MCF 10A (cell line): ENCODE measurements around the gene MAML2. TPM values are rescaled to one million over a fixed set of nuclear protein-coding genes. Genes with fewer than 3 reads are reported as not detected.
A peak's percentile ranks its signal among the peaks of the same experiment; 100 is the strongest.

Experiments
- BruUV-seq: library from RNA; stranded (reverse); fragments of 400-500 nt; replicated peaks from 2 replicates; lab custom pipeline; 2021; lab: Mats Ljungman, UMichigan
- CTCF ChIA-PET: fragments of 300-600 bp; sonication (Branson Sonifier 250); formaldehyde crosslinking; extraction: SDS; loops from one replicate; lab custom pipeline; 2021; ENCODE audit warnings: antibody characterized with exemption, inconsistent platforms; lab: Yijun Ruan, JAX
- POLR2A ChIA-PET: fragments of 300-600, 350-650 bp; sonication (Branson Sonifier 250); formaldehyde crosslinking; extraction: SDS; loops from one replicate; lab custom pipeline; 2020; ENCODE audit warnings: antibody characterized with exemption, inconsistent platforms; lab: Yijun Ruan, JAX
- DNase-seq: peaks from one replicate; pipeline ENCODE4 v3.0.0-alpha.2; 2018; ENCODE audit not compliant: unreplicated experiment
- H3K27ac Mint-ChIP-seq: one replicate; pipeline ENCODE4 v1.8.0; 2022; ENCODE audit warnings: mild to moderate bottlenecking, low read depth, mixed read lengths; ENCODE audit not compliant: unreplicated experiment
- H3K27me3 Mint-ChIP-seq: one replicate; pipeline ENCODE4 v1.8.0; 2022; ENCODE audit warnings: mixed read lengths; ENCODE audit not compliant: insufficient read depth, unreplicated experiment
- H3K36me3 Mint-ChIP-seq: one replicate; pipeline ENCODE4 v1.8.0; 2022; ENCODE audit warnings: mild to moderate bottlenecking, moderate library complexity, mixed read lengths; ENCODE audit not compliant: insufficient read depth, unreplicated experiment
- H3K4me1 Mint-ChIP-seq: one replicate; pipeline ENCODE4 v1.8.0; 2022; ENCODE audit warnings: mixed read lengths; ENCODE audit not compliant: insufficient read depth, unreplicated experiment
- H3K4me3 Mint-ChIP-seq: one replicate; pipeline ENCODE4 v1.8.0; 2022; ENCODE audit warnings: mild to moderate bottlenecking, moderate library complexity, mixed read lengths; ENCODE audit not compliant: unreplicated experiment
- H3K9me3 Mint-ChIP-seq: one replicate; pipeline ENCODE4 v1.8.0; 2022; ENCODE audit warnings: mixed read lengths; ENCODE audit not compliant: unreplicated experiment
- intact Hi-C: fragments of 100-400 bp; cut with micrococcal nuclease; formaldehyde crosslinking; loops from 2 replicates; pipeline ENCODE4 v1.14.1; 2022
- total RNA-seq: library from RNA; stranded (reverse); gene quantifications from 2 replicates; pipeline ENCODE4 v1.2.3, GENCODE V29; 2022
- TF ChIP-seq, protein P1 (sequence below): fragments of 200-600 bp; IDR thresholded peaks from one replicate; pipeline ENCODE4 v1.8.0; 2022; ENCODE audit warnings: antibody characterized with exemption, mild to moderate bottlenecking; ENCODE audit not compliant: unreplicated experiment

MAML2 gene
- total RNA-seq, 1 experiment from 2014 or later = 8.6 TPM

DNA sequence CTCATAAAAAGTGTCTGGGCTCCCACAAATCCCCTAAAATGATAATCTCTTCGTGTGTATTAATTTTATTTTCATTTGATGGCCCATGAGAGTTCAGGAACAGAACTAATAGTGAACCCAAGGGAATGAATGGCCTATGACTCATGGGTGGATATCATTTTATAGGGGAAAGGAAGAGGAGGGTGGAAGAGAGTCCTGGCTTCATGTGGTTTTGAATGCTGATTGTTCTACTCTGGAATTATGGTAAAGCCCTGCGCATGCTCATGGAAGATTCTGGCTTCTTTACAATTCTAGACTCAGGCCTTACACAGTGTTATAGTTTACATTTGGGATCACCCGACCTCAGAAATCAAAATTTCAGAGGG, 35.2 kb downstream of the MAML2 start:
- DNase-seq = peak; percentile 85
- BruUV-seq = no TSS peak
- ChIA-PET POLR2A (interaction anchor here (0.6 to 13.5 kb wide), 18 partner anchors 14 to 458 kb away, joined by 3 to 217 read pairs (median 4); partner anchors contain the start of gene MAML2), CTCF (interaction anchor here (0.6 to 14.6 kb wide), 5 partner anchors 25 to 296 kb away, joined by 3 to 202 read pairs (median 3); partner anchors contain the start of gene MAML2)
- intact Hi-C loops = loop anchor here (1.0 to 5.0 kb wide), 3 partner anchors 33 to 64 kb away; no protein-coding TSS in a partner anchor
- no peaks in the 10 kb centered on the region for H3K36me3 Mint-ChIP-seq
- no peaks in the 10 kb centered on the region for H3K9me3 Mint-ChIP-seq
- TF ChIP-seq, protein P1, sequence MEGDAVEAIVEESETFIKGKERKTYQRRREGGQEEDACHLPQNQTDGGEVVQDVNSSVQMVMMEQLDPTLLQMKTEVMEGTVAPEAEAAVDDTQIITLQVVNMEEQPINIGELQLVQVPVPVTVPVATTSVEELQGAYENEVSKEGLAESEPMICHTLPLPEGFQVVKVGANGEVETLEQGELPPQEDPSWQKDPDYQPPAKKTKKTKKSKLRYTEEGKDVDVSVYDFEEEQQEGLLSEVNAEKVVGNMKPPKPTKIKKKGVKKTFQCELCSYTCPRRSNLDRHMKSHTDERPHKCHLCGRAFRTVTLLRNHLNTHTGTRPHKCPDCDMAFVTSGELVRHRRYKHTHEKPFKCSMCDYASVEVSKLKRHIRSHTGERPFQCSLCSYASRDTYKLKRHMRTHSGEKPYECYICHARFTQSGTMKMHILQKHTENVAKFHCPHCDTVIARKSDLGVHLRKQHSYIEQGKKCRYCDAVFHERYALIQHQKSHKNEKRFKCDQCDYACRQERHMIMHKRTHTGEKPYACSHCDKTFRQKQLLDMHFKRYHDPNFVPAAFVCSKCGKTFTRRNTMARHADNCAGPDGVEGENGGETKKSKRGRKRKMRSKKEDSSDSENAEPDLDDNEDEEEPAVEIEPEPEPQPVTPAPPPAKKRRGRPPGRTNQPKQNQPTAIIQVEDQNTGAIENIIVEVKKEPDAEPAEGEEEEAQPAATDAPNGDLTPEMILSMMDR = no peak
- H3K27ac Mint-ChIP-seq = peak overlapping the region; percentile 97
- peaks cover 59% of the 10 kb centered on the region for H3K4me1 Mint-ChIP-seq
- no peaks in the 10 kb centered on the region for H3K27me3 Mint-ChIP-seq
- peak overlapping the region; percentile 68 for H3K4me3 Mint-ChIP-seq

DNA sequence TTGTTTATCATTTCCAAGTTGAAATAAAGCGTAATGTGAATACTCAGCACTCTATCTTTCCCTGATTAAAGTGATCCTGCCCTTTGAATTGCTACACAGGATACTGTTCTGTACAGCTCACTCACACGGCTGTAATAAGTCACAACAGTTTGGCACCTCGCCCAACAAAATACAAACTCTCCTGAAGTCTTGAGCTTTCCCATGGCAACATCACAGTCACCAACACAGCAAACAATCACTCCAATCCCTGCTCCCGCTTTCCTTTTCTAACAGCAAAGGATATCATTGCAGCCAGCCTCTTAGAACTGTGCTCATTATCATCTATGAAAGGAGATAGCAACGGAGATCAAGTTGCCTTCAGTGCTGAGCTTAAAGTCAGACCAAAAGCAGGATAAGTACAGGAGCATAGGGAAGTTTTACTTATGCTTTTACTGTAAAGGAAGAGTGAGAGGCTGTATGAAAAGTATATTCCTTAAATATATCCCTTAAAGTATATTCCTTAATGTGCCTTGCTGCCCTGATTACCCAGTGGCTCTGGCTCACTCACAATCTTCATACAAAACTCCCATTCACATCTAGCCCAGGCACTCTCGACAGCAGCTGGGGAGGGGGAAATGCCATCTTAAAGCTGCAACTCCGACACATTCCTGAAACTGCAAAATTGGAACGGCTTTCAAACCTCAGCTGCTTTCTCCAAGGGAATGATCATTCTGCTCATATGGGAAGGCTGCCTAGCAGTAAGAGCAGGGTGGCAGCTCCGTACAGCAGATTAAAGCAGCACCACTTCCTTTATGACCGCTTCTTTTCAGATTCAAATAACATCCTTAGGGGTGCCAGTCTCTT, 35.8 kb downstream of the MAML2 start:
- H3K4me1 Mint-ChIP-seq = peaks cover 59% of the 10 kb centered on the region
- peak overlapping the region; percentile 97 for H3K27ac Mint-ChIP-seq
- H3K9me3 Mint-ChIP-seq = no peaks in the 10 kb centered on the region
- ChIA-PET CTCF (interaction anchor here (0.6 to 14.6 kb wide), 6 partner anchors 26 to 295 kb away, joined by 3 to 202 read pairs (median 3); partner anchors contain the start of gene MAML2), POLR2A (interaction anchor here (0.6 to 13.5 kb wide), 26 partner anchors 11 to 516 kb away, joined by 3 to 217 read pairs (median 4); partner anchors contain the start of gene MAML2)
- TF ChIP-seq, protein P1 = no peak
- DNase-seq = peak; percentile 100
- H3K36me3 Mint-ChIP-seq = no peaks in the 10 kb centered on the region
- BruUV-seq = TSS peak; percentile 96
- intact Hi-C loops = loop anchor here (1.0 to 5.0 kb wide), 3 partner anchors 34 to 64 kb away; no protein-coding TSS in a partner anchor
- peak overlapping the region; percentile 68 for H3K4me3 Mint-ChIP-seq
- no peaks in the 10 kb centered on the region for H3K27me3 Mint-ChIP-seq

DNA sequence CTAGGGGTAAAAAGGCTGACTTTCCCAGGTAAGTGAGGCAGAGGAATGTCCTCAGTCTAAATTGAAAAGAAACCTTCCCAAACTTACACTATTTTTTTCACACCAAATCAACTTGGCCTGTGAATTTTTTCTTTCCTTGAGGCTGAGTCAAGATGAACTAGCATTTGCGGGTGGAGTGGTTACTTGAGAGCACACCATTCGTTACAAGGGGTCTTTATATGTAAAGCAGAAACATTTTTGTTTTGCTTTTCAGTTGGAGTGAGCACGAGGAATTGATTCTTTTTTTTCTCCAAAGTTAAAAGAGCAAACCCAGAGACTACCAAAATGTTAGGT, 36.4 kb downstream of the MAML2 start:
- ChIA-PET POLR2A (interaction anchor here (0.5 to 13.5 kb wide), 25 partner anchors 11 to 516 kb away, joined by 3 to 217 read pairs (median 5); partner anchors contain the start of gene MAML2), CTCF (interaction anchor here (1.0 to 14.6 kb wide), 4 partner anchors 27 to 251 kb away, joined by 3 to 202 read pairs (median 4); partner anchors contain the start of gene MAML2)
- TF ChIP-seq, protein P1 = no peak
- Mint-ChIP-seq H3K4me1 (peaks cover 55% of the 10 kb centered on the region), H3K9me3 (no peaks in the 10 kb centered on the region), H3K27ac (peak overlapping the region; percentile 97), H3K36me3 (no peaks in the 10 kb centered on the region), H3K4me3 (peak overlapping the region; percentile 68), H3K27me3 (no peaks in the 10 kb centered on the region)
- no peak for DNase-seq
- TSS peak; percentile 91 for BruUV-seq
- intact Hi-C loops = loop anchor here (2.0 to 5.0 kb wide), 2 partner anchors 34 to 44 kb away; no protein-coding TSS in a partner anchor

DNA sequence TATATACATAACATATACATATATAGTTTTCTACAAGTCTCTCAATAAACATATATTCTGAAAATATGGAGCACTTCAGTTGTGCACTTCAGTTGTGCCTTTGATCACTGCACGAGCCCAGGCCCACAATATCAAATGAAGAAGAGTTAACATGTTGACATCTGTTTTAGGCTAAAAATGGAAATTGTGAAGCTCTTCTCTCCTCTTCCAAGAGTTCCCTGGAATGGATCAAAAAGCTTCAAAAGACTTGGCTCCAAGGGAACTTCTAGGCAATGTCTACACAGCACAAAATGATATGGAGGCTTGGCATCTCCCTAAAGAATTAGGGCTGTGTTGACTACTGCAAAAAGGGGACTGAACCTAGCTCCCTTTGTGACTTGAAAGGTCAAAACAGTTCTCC, 36.9 kb downstream of the MAML2 start:
- no TSS peak for BruUV-seq
- H3K4me1 Mint-ChIP-seq = peaks cover 50% of the 10 kb centered on the region
- no peaks in the 10 kb centered on the region for H3K36me3 Mint-ChIP-seq
- intact Hi-C loops = loop anchor here (2.0 to 5.0 kb wide), 2 partner anchors 35 to 44 kb away; no protein-coding TSS in a partner anchor
- H3K27me3 Mint-ChIP-seq = no peaks in the 10 kb centered on the region
- no peak for DNase-seq
- POLR2A ChIA-PET = interaction anchor here (0.5 to 13.5 kb wide), 19 partner anchors 16 to 515 kb away, joined by 3 to 217 read pairs (median 4); partner anchors contain the start of gene MAML2
- TF ChIP-seq, protein P1 = no peak
- H3K9me3 Mint-ChIP-seq = no peaks in the 10 kb centered on the region
- CTCF ChIA-PET = interaction anchor here (0.7 to 14.6 kb wide), 5 partner anchors 27 to 250 kb away, joined by 3 to 202 read pairs (median 4); partner anchors contain the start of gene MAML2
- H3K27ac Mint-ChIP-seq = peak overlapping the region; percentile 97
- H3K4me3 Mint-ChIP-seq = peak overlapping the region; percentile 68
